ENCODE data around the gene MBP.
"Not testable (repeated sequence)": the region's sequence is repeated elsewhere in the genome, so short reads cannot be mapped to it uniquely, and the experiment has no call there.

Gene MBP

GRCh38 chr18:76997951-76998808, 134.4 kb downstream of the MBP start:
- no peak for DNase-seq

- DNase-seq = no peak
Observed at GRCh38 chr18:76996429-76996828, 136.2 kb downstream of the MBP start.

GRCh38 chr18:76995896-76996295, 136.7 kb downstream of the MBP start:
- no peak for DNase-seq

- no peak for DNase-seq
Observed at GRCh38 chr18:76994086-76994654, 138.4 kb downstream of the MBP start.

GRCh38 chr18:76993573-76993972, 139.0 kb downstream of the MBP start:
- no peak for DNase-seq

GRCh38 chr18:76993085-76993382, 139.5 kb downstream of the MBP start:
- DNase-seq = no peak

- DNase-seq = no peak
Observed at GRCh38 chr18:76992226-76993084, 140.1 kb downstream of the MBP start.

GRCh38 chr18:76991021-76991688, 141.4 kb downstream of the MBP start:
- no peak for DNase-seq

GRCh38 chr18:76990343-76991020, 142.1 kb downstream of the MBP start:
- not testable (repeated sequence) for DNase-seq

- no peak for DNase-seq
Observed at GRCh38 chr18:76989647-76990190, 142.9 kb downstream of the MBP start.

GRCh38 chr18:76988827-76989646, 143.5 kb downstream of the MBP start:
- no peak for DNase-seq

- no peak for DNase-seq
Observed at GRCh38 chr18:76988031-76988826, 144.4 kb downstream of the MBP start.

GRCh38 chr18:76986406-76986805, 146.2 kb downstream of the MBP start:
- no peak for DNase-seq

GRCh38 chr18:76985951-76986236, 146.7 kb downstream of the MBP start:
- DNase-seq = no peak

GRCh38 chr18:76985156-76985950, 147.2 kb downstream of the MBP start:
- no peak for DNase-seq

GRCh38 chr18:76984193-76985155, 148.1 kb downstream of the MBP start:
- no peak for DNase-seq

- no peak for DNase-seq
Observed at GRCh38 chr18:76983613-76984051, 149.0 kb downstream of the MBP start.

GRCh38 chr18:76982841-76983583, 149.6 kb downstream of the MBP start:
- peak; percentile 80 for DNase-seq

All from retina (tissue), 1 donor.